ENCODE data around the gene TEX55. TPM values are rescaled to one million over a fixed set of nuclear protein-coding genes. Genes with fewer than 3 reads are reported as not detected.

TEX55 gene
- total and polyA plus RNA-seq, 2 of the 4 experiments (the other 2 are of a cell fraction) = not detected

DNA sequence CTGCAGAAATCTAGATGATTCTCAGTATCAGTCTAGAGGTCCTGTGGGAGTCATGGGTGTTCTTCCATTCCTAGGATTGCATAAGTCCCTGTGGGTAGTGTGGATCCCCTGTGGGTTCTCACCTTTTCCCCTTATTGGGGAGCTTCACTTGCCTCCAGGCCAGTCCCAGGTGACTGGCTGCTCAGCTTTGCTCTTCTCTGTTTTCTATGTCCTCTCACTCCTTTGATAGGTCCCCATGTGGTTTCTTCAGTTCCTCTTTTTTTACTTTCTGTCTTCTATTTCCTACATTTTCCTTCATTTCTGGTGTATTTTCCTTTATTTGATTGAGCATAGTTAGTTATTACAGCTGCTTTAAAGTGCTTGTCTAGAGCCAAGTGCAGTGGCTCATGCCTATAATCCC, 10.9 kb downstream of the TEX55 start:
- no peak overlapping the region for H2AK9ac ChIP-seq (replicated peaks; ENCODE audit: low read depth, low read length, poor library complexity)
- H3K9me1 ChIP-seq (ENCODE audit: insufficient read depth, low read length) = no peaks in the 10 kb centered on the region
- H3K36me3 ChIP-seq (ENCODE audit: control insufficient read depth, insufficient read depth, low read length) = no peaks in the 10 kb centered on the region
- peaks cover 4% of the 10 kb centered on the region for H3K9me3 ChIP-seq (ENCODE audit: control insufficient read depth, insufficient read depth, low read length)
- H4K5ac ChIP-seq (ENCODE audit: low read depth, low read length) = no peak overlapping the region
- H4K8ac ChIP-seq (ENCODE audit: low read depth in 2 of 2, low read length in 2 of 2) = no peak overlapping the region
- no peak overlapping the region for H3K27ac ChIP-seq (ENCODE audit: insufficient read depth, low read length)
- H2AK5ac ChIP-seq (ENCODE audit: low read depth, low read length) = no peak overlapping the region
- no peak overlapping the region for H2BK20ac ChIP-seq (ENCODE audit: low read depth, low read length)
- no peak overlapping the region for H4K91ac ChIP-seq (ENCODE audit: insufficient read depth, low read depth, low read length)
- H3K27me3 ChIP-seq (ENCODE audit: control insufficient read depth, insufficient read depth, low read length) = no peaks in the 10 kb centered on the region
- no peak overlapping the region for H2BK5ac ChIP-seq (ENCODE audit: low read depth, low read length, poor library complexity, severe bottlenecking)
- ATAC-seq (ENCODE audit: low read depth) (no peak), DNase-seq (no peak)
- in situ Hi-C loops (cut with MboI; ENCODE audit: low sequenced_read_pairs) (no loop called here), dilution Hi-C loops (cut with HindIII; ENCODE audit: low sequenced_read_pairs, unreplicated experiment) (no loop called here), intact Hi-C loops (cut with micrococcal nuclease) (no loop called here)
- H3K79me1 ChIP-seq (ENCODE audit: low read depth in 1 of 2, low read length in 2 of 2) = no peaks in the 10 kb centered on the region
- TF ChIP-seq RCOR1 (IDR thresholded peaks at IDR 0.05; ENCODE audit: insufficient replicate concordance, low read length) (no peak), NFE2L2 (IDR thresholded peaks at IDR 0.05; ENCODE audit: low read depth, low read length) (no peak), MAFK (IDR thresholded peaks at IDR 0.05; ENCODE audit: low read depth, low read length) (no peak), POLR2A (IDR thresholded peaks at IDR 0.05; ENCODE audit: low read depth, low read length) (no peak), BHLHE40 (IDR thresholded peaks at IDR 0.05; ENCODE audit: low read depth, low read length) (no peak), RAD21 (IDR thresholded peaks at IDR 0.05; ENCODE audit: low read length) (no peak), CEBPB (IDR thresholded peaks at IDR 0.05; ENCODE audit: low read depth, low read length) (no peak), MXI1 (IDR thresholded peaks at IDR 0.05; ENCODE audit: borderline replicate concordance, low read depth, low read length) (no peak), SMC3 (IDR thresholded peaks at IDR 0.05; ENCODE audit: low read depth, low read length) (no peak), RFX5 (IDR thresholded peaks at IDR 0.05; ENCODE audit: low read depth, low read length) (no peak), CHD1 (IDR thresholded peaks at IDR 0.05; ENCODE audit: low read depth, low read length) (no peak), MAZ (IDR thresholded peaks at IDR 0.05; ENCODE audit: borderline replicate concordance, low read depth, low read length) (no peak), FOS (IDR thresholded peaks at IDR 0.05; ENCODE audit: low read depth, low read length) (no peak)
- TF ChIP-seq, protein P1, sequence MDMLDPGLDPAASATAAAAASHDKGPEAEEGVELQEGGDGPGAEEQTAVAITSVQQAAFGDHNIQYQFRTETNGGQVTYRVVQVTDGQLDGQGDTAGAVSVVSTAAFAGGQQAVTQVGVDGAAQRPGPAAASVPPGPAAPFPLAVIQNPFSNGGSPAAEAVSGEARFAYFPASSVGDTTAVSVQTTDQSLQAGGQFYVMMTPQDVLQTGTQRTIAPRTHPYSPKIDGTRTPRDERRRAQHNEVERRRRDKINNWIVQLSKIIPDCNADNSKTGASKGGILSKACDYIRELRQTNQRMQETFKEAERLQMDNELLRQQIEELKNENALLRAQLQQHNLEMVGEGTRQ (IDR thresholded peaks at IDR 0.05; ENCODE audit: low read depth, low read length) = no peak
- TF ChIP-seq, protein P2, sequence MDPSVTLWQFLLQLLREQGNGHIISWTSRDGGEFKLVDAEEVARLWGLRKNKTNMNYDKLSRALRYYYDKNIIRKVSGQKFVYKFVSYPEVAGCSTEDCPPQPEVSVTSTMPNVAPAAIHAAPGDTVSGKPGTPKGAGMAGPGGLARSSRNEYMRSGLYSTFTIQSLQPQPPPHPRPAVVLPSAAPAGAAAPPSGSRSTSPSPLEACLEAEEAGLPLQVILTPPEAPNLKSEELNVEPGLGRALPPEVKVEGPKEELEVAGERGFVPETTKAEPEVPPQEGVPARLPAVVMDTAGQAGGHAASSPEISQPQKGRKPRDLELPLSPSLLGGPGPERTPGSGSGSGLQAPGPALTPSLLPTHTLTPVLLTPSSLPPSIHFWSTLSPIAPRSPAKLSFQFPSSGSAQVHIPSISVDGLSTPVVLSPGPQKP (IDR thresholded peaks at IDR 0.05; ENCODE audit: borderline replicate concordance, low read depth, low read length) = no peak
- TF ChIP-seq, protein P3, sequence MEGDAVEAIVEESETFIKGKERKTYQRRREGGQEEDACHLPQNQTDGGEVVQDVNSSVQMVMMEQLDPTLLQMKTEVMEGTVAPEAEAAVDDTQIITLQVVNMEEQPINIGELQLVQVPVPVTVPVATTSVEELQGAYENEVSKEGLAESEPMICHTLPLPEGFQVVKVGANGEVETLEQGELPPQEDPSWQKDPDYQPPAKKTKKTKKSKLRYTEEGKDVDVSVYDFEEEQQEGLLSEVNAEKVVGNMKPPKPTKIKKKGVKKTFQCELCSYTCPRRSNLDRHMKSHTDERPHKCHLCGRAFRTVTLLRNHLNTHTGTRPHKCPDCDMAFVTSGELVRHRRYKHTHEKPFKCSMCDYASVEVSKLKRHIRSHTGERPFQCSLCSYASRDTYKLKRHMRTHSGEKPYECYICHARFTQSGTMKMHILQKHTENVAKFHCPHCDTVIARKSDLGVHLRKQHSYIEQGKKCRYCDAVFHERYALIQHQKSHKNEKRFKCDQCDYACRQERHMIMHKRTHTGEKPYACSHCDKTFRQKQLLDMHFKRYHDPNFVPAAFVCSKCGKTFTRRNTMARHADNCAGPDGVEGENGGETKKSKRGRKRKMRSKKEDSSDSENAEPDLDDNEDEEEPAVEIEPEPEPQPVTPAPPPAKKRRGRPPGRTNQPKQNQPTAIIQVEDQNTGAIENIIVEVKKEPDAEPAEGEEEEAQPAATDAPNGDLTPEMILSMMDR (conservative IDR thresholded peaks at IDR 0.05; ENCODE audit: low read depth, low read length) = no peak
- no peak overlapping the region for H2BK120ac ChIP-seq (ENCODE audit: low read depth, low read length)
- H2BK15ac ChIP-seq (ENCODE audit: low read depth, low read length) = no peak overlapping the region
- H3K14ac ChIP-seq (replicated peaks; ENCODE audit: low read depth, low read length) = no peak overlapping the region
- H2AFZ ChIP-seq (replicated peaks; ENCODE audit: low read length, poor library complexity) = no peak overlapping the region
- H3K56ac ChIP-seq (ENCODE audit: extremely low read depth, insufficient read depth, low read length) = no peak overlapping the region
- H3K4me2 ChIP-seq (ENCODE audit: low read depth, low read length) = no peak overlapping the region
- no peaks in the 10 kb centered on the region for H4K20me1 ChIP-seq (ENCODE audit: insufficient read depth, low read length)
- H3K18ac ChIP-seq (ENCODE audit: low read depth, low read length) = no peak overlapping the region
- CTCF ChIA-PET = interaction anchor here (0.8 kb wide), 1 partner anchor 84 kb away, joined by 3 read pairs; no protein-coding TSS in a partner anchor
- BruUV-seq (replicated peaks) = no TSS peak
- no peak overlapping the region for H3K4ac ChIP-seq (ENCODE audit: low read depth, low read length)
- H3K23ac ChIP-seq (ENCODE audit: low read depth, low read length) = no peak overlapping the region
- H3K4me3 ChIP-seq (ENCODE audit: insufficient read depth, low read depth, low read length) = no peak overlapping the region
- peaks cover 4% of the 10 kb centered on the region for H3K4me1 ChIP-seq (ENCODE audit: control insufficient read depth, insufficient read depth, low read length)
- POLR2A ChIA-PET (ENCODE audit: unreplicated experiment) = no interaction called here
- no peak overlapping the region for H3K9ac ChIP-seq (ENCODE audit: low read depth, low read length)

Data from IMR-90 (cell line).